ENCODE measurements around the gene ACBD6.

DNA sequence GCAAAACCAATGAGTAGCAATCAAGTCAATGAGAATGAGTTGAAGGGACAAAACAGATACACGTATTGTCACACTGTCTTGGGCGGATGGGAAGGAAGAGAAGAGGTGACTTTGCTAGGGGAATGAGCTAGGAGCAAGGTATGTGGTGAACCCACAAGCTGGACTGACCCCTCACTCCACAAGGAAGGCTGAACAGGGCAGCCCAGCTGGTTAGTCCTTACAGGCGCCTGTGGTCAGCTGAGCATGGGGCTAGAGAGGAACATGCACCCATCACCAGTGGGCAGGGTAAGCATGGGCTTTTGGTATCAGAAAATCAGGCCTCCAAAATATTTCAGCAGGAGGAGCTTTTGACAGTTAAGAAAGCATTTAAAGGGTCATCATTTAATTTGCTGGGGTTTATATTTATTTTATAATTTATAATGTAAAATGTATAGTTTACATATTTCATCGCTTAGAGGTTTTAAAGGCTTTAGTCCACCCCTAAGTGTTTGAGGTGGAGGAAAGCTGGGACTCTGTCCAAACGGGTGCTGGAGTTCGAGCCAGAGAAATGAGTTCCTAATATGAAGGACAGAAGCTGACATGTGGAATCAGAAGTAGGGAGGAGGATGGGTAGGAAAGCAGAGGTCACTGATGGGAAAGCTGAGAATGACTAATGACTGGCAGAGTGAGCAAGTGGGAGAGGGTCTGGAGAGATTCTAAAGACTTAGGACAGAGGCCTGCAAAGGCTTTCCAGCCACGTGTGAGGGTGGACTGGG lies 22.0 kb upstream of the ACBD6 start:
- TF ChIP-seq EZH2 (IDR thresholded peaks at IDR 0.05; ENCODE audit: insufficient read depth, poor library complexity, severe bottlenecking) (no peak), EZH2phosphoT487 (IDR thresholded peaks at IDR 0.05; ENCODE audit: insufficient read depth, low read depth) (no peak)

Measured in GM23248 (cell line).